ENCODE data around the gene NEFH. TPM values are rescaled to one million over a fixed set of nuclear protein-coding genes. Genes with fewer than 3 reads are reported as not detected.
A peak's percentile ranks its signal among the peaks of the same experiment; 100 is the strongest.
"Not testable (repeated sequence)": the region's sequence is repeated elsewhere in the genome, so short reads cannot be mapped to it uniquely, and the experiment has no call there.

Gene NEFH
- total RNA-seq, 1 donor from 2014 or later, result 0.62 TPM

GRCh38 chr22:29461263-29461662 is 18.8 kb upstream of the NEFH start:
- DNase-seq, result no peak

GRCh38 chr22:29463629-29464028 is 16.4 kb upstream of the NEFH start:
- DNase-seq, result no peak

- DNase-seq, result no peak
Observed at GRCh38 chr22:29464581-29464980, 15.4 kb upstream of the NEFH start.

DNA sequence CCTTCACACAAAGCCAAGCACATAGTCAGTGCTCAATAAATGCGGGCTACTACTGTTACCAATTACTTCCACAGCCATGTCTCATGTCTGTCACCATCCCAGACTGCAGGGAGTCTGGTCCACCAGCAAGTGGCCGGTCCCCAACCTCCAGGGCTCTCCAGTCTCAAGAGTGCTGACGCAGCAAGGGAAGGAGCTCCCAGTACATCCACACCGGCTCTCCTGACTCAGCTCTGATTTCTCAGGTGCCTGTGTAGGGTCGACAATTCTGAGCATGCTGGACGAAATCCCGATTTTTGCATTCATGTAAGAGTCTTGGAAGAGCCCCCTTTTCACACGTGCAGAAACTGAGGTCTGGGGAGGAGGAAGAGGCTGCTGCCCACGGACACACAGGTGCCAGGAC is 10.3 kb upstream of the NEFH start:
- DNase-seq, result no peak

GRCh38 chr22:29470159-29470855 is 9.7 kb upstream of the NEFH start:
- DNase-seq, result peak; percentile 72

- no peak for DNase-seq
Observed at GRCh38 chr22:29473001-29473400, 7.0 kb upstream of the NEFH start.

GRCh38 chr22:29475550-29475949 is 4.5 kb upstream of the NEFH start:
- DNase-seq, result no peak

DNA sequence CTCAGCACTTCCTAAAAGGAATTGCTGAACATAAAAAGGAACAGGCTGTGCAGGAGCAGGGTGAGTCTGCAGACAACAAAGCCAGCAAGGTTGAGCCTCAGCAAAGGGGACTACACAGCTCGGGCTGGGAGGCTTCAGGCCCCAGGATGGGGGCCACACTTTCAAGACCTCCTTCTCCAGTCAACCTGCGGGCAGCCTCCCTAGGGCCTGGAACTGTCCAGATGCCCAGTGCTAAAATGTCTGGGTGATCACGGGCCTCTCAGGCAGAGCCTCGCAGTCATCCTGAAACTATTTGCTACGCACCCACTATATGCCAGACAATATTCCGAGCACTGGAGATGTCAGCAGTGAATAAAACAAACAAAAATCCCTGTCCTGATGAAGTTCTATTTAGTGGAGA is 3.9 kb upstream of the NEFH start:
- DNase-seq, result no peak

GRCh38 chr22:29477723-29478318 is 2.2 kb upstream of the NEFH start:
- DNase-seq, result no peak

DNA sequence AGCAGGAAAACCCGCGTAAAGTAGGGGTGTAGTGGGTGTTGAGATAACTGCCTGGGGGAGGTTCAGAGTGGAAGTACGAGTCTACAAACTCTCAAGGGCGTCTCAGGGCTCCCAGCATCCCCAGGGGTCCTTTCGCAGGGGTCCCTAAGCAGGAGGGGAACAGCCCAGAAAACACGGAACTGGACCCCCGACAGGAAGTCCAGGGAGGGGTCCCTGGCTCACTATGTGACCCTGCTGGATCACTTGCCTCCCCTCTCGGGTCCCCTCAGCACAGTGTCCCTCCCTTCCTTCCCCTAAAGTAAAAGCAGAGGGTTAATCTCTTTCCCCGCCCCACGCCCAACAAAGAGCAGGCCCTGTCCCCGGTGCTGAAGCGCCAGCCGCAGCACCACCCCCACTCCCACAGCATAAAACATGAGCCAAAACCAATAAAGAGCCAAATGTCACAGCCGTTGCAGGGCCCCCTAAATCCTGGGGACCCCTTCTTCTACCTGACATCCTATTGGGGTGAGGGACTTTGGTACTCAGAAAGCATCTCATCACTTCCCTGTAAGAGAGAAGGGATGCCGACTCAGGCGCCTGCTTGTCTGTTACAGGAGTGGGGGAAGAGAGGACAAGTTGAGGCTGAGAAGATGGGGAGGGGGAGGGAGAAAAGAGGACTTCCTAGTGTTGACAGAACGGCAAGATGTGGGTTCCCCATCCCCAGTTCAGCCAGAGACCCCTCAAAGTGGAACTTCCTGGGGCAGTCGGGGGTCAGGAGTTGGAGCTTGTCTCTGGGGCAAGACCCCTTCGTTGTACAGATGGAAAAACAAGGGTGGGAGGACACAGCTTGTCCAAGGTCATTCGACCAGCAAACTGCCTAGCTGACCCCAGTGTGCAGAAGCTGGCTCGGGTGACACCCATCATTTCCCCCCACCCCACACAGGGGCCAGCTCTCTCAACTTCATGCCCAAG is 1.4 kb upstream of the NEFH start:
- peak; percentile 56 for DNase-seq

- no peak for DNase-seq
Observed at GRCh38 chr22:29480262-29480511, 169 bp downstream of the NEFH start.

DNA sequence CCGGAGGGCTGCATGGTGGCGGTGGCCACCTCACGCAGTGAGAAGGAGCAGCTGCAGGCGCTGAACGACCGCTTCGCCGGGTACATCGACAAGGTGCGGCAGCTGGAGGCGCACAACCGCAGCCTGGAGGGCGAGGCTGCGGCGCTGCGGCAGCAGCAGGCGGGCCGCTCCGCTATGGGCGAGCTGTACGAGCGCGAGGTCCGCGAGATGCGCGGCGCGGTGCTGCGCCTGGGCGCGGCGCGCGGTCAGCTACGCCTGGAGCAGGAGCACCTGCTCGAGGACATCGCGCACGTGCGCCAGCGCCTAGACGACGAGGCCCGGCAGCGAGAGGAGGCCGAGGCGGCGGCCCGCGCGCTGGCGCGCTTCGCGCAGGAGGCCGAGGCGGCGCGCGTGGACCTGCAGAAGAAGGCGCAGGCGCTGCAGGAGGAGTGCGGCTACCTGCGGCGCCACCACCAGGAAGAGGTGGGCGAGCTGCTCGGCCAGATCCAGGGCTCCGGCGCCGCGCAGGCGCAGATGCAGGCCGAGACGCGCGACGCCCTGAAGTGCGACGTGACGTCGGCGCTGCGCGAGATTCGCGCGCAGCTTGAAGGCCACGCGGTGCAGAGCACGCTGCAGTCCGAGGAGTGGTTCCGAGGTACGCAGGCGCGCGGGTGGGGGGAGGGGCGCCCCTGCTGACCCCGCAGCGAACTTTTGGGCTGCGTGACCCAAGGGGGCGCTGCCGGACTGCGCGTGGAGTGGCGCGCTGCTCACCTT is 670 bp downstream of the NEFH start:
- peak; percentile 83 for DNase-seq

GRCh38 chr22:29481265-29482000 is 1.4 kb downstream of the NEFH start:
- DNase-seq, result no peak

DNA sequence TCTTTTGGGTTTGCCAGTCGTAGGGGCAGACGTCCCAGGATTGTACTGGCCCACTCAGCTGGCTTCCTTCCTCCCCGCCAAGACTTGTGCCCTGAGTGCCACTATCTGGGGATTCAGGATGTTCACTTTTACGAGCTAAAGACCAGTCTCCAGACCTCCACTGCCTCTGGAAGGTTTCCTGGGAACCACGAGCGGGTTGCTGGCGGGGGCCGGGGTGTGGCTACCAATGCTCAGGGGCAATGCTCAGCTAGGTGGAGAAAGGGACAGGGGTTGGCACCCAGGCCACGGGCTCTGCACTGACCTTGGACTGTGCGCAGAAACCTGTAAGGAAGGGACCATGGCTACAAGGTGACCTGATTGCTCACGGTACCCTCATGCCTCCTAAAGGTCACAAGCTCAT is 2.2 kb downstream of the NEFH start:
- DNase-seq, result no peak

- no peak for DNase-seq
Observed at GRCh38 chr22:29482726-29483125, 2.7 kb downstream of the NEFH start.

DNA sequence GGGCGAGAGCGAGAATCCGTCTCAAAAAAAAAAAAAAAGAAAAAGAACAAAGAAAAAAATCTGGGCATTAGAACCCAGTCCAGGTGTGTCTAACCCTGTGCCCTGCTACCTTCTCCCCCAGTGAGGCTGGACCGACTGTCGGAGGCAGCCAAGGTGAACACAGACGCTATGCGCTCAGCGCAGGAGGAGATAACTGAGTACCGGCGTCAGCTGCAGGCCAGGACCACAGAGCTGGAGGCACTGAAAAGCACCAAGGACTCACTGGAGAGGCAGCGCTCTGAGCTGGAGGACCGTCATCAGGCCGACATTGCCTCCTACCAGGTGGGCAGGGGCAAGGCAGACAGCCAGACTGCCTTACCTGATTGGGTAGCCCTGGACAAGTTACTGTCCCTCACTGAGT is 3.2 kb downstream of the NEFH start:
- no peak for DNase-seq

- no peak for DNase-seq
Observed at GRCh38 chr22:29484642-29485041, 4.6 kb downstream of the NEFH start.

- DNase-seq, result no peak
Observed at GRCh38 chr22:29485448-29485847, 5.4 kb downstream of the NEFH start.

- no peak for DNase-seq
Observed at GRCh38 chr22:29487426-29487986, 7.5 kb downstream of the NEFH start.

DNA sequence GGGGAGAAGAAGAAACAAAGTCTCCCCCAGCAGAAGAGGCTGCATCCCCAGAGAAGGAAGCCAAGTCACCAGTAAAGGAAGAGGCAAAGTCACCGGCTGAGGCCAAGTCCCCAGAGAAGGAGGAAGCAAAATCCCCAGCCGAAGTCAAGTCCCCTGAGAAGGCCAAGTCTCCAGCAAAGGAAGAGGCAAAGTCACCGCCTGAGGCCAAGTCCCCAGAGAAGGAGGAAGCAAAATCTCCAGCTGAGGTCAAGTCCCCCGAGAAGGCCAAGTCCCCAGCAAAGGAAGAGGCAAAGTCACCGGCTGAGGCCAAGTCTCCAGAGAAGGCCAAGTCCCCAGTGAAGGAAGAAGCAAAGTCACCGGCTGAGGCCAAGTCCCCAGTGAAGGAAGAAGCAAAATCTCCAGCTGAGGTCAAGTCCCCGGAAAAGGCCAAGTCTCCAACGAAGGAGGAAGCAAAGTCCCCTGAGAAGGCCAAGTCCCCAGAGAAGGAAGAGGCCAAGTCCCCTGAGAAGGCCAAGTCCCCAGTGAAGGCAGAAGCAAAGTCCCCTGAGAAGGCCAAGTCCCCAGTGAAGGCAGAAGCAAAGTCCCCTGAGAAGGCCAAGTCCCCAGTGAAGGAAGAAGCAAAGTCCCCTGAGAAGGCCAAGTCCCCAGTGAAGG is 9.2 kb downstream of the NEFH start:
- DNase-seq, result not testable (repeated sequence)

DNA sequence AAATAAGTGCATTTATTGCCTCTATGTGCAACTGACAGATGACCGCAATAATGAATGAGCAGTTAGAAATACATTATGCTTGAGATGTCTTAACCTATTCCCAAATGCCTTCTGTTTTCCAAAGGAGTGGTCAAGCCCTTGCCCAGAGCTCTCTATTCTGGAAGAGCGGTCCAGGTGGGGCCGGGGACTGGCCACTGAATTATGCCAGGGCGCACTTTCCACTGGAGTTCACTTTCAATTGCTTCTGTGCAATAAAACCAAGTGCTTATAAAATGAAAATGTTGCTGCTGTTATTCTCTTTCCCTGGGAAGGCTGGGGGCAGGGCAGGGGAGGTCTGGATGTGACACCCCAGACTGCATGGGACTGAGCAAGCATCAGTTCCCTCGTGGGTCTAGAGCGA is 11.0 kb downstream of the NEFH start:
- no peak for DNase-seq

All from tongue (tissue), 2 donors.